Cerebellar cortex (tissue), 1 donor: ENCODE measurements around the gene XXYLT1.

Experiments used
- DNase-seq: peaks from one replicate; pipeline ENCODE4 v3.0.0-alpha.2; 2015; ENCODE audit warnings: low spot score

Gene XXYLT1

DNA sequence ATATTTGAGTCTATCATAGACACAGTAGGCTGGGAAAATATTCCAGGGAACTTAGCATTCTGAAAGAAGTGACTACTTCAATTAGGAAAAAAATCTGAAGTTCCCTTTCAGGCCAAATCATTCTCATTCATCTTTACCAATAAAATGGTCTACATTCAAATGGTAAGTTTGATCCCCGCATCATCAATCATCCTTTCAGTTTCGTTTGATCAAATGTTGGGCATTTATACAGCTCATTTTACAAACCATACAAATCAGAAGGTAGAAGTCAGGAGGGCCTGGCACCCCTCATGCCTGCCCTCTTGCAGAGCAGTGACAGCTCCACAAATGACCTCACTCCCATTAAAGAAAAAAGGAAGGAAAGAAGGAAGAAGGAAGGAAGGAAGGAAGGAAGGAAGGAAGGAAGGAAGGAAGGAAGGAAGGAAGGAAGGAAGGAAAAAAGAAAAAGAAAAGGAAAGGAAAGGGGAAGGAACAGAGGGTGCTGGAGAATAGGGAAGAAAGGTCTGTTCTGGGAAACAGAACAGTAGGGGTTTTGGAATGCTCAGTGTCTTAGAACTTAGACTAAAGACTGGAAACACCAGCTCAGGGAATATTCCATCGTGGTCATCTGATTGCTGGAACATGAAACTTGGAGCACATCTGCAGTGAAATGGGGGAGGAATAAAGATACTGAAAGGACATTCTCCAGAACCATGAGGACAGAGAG is 86.1 kb downstream of the XXYLT1 start:
- no peak for DNase-seq

DNA sequence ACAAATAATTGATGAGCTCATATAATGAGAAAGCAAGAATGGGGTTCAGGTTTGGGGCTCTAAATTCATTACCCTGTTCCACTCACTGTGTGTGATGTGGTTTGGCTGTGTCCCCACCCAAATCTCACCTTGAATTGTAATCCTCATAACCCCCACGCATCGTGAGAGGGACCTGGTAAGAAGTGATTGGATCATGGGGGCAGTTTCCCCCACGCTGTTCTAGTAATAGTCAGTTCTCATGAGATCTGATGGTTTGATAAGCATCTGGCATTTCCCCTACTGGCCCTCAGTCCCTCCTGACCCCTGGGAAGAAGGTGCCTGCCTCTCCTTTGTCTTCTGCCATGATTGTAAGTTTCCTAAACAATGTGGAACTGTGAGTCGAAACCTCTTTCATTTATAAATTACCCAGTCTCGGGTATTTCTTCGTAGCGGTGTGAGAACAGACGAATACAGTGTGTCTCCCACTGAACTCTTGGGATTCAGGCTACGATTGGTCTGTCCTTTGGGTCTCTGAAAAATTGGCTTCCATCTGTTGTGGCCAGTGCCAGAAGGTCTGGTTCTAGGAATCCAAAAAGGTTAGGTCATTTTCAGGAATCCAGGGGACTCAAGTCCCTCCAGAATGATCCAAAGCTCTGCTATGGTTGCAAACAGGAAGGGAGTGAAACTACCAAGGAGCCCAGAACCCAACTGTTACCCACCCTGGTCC is 87.7 kb downstream of the XXYLT1 start:
- no peak for DNase-seq

DNA sequence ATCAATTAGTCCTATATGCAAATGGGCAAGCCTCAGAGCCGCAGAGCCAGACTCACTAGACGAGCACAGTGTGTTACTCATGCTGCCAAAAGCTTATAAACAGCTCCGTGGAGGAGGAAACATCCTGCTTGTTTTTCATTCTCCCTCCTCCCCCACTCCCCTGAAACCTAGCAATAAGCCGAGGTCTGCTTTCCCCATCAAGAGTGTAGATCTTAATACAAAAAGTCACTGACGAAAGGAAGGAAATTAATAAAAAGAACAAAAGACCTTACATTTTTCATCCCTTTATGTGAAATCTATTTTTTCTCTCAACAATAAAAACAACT is 88.5 kb downstream of the XXYLT1 start:
- no peak for DNase-seq

DNA sequence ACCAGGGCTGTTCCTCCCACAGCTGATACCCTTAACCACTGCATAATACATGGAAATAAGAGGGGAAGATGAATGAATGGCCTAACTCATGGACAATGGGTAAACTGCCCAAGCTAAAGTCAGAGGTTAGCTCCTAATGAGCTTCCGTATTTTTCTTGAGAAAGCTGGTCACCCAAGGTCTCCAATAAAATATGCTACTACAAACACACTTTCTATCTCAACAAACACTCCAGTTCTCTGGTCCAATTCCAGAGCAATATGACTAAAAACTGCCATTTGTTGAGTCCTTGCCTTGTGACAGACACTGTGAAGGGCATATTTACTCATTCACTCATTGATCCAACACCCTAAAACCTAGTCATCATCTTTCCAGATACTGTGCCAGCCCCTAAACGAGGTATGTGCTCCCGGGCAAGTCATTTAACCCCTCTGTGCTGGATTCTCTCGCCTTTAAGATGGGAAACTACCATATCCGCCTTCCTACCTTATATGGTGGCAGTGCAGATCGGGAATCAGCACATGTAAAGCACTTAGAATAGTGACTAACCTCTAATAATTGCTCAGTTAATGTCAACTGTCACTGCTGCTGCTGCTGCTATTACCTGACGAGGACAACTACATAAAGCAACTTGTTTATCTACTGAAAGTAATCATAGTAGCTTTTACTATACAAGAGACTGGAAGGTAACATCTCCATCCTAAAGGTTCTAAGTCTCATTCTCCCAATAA is 89.1 kb downstream of the XXYLT1 start:
- DNase-seq: no peak

DNA sequence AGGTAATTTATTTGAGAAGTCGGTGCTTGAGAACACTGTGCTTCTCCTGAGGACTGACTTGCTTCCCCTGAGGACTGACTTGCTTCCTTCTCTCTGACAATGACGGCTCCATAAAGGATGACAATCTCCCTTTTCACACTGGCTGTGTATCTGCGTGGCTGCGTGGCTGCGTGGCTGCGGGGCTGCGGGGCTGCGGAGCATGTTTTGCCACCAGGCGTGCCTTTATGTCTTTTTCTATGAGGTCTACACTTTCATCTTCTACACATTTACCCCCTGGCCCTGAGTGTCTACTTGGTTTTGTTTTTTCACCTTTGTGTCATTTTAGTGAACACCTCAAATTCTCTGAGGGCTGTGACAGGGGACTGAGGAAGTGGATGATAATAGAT is 89.9 kb downstream of the XXYLT1 start:
- no peak for DNase-seq

DNA sequence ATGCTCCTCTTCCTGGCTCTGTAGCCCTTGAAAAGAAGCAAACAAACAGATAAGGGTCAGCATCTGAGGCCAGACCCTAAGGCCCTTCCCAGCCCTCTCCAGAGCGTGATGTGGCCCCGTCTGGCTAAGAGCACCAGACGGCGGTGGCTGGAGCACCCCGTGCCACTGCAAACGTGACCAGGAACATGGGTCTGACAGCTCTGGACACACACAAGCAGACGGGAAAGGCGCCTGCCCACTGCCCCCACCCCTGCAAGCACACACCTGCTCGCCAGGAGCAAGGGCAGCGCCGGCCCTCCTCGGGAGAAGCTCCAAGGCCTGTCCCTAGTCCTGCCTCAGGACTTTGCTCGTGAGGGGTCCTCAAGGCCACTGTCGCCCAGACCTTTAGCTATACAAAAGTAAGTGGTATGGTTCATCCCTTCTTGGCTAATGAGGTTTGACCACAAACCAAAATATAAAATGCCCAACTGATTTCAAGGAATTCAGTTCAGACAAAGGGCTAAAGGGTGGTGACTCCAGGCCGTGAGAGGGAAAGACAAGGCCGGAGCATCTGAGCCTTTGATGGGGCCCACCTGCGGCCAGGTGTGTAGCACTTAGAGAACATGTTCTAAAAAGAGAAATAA is 90.4 kb downstream of the XXYLT1 start:
- no peak for DNase-seq

DNA sequence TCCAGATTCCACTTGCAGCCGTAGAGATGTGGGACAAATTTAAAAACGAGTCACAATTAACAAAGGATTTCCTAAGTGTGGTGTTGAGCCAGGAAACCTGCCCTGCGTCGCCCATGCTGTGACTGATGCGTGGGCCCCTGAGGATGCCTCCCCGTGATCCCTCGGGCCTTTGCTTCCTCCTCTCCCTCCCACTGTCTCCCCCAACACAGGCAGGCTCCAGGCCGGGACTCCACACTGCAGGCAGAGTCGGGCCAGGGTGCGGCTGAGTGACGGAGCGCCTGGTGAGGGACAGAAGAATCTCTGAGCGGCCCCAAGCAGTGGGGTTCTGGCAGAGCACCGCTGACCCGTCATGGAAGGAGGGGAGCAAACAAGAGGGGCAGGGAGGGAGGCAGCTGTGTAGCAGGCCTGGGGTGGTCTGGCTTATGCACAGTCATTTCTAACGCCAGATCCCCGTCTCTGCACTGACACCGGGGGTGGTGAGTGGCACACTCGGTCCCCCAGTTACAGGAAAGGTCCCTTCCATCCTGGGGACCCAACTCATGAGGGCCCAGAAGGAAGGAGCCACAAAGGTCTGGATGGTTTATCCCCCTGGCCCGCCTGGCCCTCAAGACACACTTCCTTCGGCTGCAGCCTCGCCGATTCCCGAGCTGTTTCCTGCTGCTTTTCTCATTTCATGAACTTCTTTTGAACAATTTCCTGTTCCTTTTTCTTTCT is 91.0 kb downstream of the XXYLT1 start:
- no peak for DNase-seq

DNA sequence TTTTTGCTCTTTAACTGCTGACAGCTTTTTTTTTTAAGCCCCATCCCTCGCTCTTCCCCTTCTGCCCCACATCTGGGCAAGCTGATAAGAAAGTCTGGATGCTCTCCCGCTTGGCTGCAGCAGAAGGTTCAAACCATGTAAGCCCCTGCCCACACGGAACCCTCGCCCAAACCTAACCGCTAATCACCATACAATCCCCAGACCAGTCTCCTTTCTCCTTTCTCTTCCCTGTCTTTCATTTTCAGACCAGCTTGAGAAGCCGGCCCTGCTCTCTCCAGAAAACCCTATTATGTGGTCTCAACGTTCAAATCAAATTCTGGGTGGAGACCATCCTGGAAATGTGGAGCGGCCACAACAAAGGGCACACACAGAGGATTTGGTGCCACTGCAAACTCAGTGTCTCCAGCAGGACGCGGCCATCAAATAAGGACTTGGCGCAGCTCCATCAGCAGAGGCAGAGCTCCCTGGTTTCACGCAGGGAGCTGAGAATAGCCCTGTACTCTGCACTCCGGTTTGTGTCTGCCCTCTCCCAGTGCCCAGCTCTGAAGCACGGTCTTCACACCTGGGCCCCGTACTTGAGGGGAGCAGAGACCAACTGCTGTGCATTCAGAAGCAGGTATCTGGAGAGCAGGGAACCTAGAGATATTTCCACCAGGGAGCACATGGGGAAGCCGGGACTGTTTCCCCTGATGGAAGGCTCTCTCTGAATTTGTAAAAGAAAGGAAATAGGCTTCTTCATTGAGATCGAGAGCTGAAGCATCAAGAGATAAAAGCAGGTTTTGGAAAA is 92.6 kb downstream of the XXYLT1 start:
- DNase-seq: peak; percentile 73

DNA sequence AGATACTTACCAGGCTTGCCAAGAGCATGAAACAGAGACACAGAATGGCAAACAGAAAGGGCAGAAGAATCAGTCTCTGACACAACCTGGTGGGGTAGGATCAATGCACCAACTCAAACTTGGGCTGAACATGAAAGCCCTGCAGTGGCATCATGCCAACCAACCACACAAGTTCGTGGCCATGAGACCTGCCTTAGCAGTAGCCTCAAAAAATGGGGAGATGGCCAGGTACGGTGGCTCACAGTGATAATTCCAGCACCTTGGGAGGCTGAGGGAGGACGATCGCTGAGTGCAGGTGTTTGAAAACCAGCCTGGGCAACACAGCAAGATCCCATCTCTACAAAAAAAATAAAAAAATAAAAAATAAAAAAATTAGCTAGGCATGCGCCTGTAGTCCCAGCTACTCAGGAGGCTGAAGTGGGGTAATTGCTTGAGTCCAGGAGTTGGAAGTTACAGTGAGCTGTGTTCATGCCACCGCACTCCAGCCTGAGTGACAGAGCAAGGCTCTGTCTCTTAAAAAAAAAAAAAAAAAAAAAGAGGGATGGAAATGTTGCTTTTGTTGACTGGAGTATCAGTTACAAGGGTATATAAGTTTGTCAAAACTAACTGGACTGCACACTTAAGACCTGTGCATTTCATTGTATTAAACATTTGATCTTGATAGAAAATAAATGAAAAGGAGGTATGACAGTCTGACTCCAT is 93.4 kb downstream of the XXYLT1 start:
- DNase-seq: no peak

DNA sequence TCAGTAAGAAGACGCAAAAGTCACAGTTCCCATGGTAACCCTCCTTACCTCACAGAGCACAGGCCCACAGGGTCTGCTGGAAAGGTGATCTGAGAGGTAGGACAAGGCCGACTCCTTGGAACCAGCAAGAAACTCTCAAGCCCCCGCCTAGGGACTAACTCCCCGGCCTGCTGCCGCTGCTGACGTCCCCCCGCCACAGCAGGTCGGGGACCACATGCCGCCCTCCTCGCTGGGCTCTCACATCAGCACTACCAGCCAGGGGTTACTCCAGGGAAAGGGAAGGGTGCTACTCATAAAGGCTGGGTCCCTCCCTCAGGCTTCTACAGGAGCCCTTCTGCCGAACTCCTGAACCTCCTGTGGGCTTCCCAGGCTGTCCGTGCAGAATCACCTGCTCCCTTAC is 94.2 kb downstream of the XXYLT1 start:
- DNase-seq: no peak

DNA sequence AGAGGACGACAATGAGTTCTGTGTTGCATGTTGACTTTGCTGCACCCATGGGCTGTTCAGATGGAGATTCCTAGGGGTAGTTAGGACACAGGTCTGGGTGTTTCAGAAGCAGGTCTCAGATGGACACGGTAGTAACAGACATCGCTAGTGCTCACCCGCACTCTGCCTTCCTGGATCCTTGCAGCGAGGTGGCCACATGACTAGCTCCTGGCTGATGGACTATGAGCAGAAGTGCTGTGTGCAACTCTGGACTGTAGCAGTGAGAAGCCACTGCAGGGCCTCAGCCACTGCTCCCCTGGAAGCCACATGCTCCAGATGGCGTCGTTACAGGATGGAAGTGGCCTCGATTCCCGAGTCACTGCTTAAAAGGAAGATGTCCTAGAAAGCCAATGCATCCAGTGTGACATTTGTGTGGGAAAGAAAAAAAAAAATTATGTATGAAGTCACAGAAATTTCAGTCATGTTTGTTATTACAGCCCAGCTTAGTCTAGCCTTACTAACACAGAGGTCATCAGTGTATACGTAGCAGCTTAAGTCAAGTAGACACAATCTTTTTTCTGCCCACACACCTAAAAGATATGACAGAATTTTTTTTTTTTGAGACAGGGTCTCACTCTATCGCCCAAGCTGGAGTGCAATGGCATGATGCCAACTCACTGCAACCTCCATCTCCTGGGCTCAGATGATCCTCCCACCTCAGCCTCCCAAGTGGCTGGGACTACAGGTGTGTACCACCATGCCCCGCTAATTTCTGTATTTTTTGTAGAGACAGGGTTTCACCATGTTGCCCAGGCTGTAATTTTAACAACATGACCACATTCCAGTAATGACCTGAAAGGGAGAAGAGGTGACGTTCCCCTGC is 95.3 kb downstream of the XXYLT1 start:
- DNase-seq: no peak

DNA sequence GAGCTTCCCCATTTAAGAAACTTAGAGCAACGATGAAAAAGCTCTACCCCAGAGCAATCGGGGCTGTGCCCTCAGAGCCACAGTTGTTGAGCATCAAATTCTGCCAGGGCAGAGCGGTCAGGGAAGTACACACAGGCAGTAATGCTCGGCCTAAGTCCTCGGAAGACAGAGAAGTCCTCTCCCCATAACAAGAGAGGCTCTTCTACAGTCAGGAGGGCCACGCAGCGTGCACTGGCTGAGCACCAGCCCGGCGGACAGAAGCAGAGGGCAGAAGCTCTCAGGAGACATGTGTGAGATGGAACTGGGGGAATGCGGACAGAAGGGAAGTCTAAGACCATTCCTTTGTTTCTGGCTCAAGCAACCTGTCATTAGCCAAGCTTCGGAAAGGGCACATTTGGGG is 95.9 kb downstream of the XXYLT1 start:
- DNase-seq: no peak

DNA sequence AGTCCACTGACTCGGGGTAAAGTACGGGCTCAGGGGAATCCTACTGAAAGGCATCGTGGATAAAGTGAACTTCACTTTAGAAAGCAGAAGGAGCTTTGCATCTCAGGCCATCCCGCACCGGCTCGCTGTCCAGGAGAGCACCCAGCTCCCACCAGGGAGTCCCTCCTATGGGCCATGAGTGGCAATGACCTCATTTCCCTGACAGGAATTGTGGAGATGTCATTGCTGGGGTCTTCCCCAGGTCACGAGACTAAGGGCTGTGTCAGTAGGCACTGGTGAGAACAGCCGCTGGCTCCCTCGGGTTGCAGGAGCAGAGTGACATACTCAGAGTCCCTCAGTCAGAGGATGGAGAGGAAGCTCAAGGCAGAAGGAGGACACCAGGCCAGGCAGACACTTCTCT is 97.3 kb downstream of the XXYLT1 start:
- DNase-seq: no peak

DNA sequence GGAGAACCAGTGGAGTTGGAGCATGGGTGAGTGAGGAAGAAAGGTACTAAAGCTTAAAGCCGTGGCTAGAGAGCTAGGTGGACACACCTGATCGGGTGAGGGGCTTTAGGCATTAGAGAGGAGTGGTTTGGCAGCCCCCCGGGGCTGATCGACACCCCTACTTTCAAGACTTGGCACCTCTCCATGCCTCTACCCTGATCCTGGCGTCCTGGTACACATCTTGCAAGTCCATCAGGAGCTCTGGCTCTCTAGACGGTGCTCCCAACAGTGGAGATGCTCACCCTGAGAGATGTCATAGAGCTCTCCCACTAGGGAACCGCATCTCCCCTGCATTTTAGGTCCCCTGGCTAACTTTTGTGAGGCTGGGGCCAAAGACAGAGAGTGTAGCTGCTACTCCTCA is 98.1 kb downstream of the XXYLT1 start:
- DNase-seq: no peak

DNA sequence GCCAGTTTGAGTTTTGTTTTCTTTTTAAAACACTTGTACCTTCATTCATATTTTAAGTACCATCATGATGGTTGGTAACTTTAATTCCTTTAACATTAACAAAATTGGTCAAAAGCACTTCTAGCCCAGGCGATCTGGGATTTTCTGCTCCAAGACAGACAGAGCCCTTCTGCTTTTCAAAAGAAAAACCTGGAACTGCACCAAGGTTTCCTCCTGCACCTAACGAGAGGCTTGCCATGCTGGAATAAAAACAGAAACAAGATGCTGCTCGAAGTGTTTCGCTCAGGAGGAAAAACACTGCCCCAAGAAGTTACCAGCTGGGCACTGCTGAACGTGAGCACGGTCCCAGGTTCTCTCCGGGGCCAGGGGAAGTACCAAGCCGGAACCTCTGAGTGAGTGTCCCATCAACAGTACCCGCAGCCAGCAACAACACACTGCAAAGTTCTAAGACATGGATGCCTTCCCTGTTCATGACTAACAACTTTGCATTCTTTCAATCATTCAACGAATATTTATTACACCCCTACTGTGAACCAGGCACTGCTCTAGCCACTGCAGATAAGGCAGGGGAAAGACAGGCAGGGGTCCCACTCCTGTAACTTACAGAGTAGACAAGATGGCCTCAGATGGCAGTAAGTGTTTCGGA is 98.8 kb downstream of the XXYLT1 start:
- DNase-seq: no peak

DNA sequence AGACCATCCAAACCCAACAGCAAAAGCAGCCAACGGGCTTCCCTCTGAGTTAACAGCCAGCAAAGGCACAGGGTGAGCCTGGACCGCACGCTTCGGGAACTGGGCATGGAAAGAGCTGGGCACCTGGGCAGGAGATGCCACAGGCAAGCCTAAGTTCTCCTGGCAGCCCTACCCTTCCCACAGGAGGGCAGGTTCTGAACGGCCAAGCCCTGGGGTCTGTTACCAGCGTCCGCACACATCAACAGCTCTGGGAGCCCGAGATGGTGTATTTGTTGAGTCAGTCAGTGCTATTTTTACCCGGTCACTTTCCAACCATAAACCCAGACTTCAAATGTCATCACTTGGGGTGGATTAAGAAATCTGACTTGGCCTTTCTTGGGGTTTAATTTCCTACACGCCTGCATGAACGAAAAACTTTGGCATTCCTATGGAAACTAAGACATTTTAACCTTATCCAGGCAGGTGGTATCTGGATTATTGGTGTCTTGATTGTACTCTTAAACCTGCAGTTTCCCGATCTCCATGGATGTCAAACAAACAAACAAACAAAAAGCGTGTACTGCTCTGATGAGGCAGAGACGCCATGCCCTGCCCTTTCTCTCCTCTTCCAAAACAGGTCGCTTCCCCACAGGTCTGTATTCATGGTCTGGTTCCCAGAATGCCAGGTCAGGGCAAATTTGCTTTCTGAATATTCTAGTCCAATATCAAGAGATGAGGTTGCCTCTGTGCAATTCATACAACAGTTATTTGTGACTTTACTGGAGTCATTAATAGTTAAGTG is 99.7 kb downstream of the XXYLT1 start:
- DNase-seq: no peak

DNA sequence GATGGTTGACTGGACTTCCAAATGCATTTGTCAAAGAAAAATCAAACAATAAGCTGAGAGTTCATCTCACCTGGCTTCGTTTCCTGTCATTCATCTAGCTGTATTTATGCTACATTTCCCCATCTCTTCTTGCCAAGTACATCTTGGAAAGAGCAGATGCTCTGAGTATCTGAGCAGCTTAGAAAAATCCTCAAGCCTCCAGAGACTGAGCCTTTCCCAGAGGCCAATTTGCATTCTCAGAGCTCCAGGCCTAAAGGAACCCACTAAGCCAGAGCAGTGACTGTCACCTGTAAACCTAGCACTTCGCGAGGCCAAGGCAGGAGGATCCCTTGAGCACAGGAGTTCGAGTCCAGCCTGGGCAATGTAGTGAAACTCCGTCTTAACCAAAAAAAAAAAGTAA is 100.5 kb downstream of the XXYLT1 start:
- DNase-seq: no peak

DNA sequence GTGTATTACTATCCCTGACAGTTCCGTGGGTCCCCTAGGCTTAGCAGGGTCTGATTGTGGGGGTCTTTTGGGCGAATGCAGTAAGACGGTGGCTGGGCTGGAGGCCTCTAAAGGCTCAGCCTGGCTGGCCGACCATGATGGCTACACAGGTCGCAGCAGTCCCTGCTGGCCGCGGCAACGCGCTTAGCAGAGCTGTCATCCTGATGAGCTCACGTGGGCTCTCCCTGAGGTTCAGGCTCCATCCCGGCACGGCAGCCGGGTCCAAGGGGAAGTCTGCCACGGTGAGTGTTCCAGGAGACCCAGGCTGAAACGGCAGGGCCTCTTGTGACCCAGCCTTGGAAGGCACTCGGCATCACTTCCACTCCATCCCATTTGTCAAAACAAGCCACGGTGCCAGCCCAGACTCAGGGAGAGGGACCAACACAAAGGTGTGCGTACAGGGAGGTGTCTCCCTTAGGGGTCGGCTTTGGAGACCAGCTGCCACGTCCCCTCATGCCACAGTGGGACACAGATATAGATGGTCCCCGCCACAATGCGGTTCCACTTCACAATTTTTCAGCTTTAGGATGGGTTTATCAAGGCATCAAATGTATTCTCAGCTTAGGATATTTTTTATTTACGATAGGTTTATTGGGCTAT is 101.8 kb downstream of the XXYLT1 start:
- DNase-seq: peak; percentile 53
